Measurements from ENCODE around the gene UTF1. TPM values are rescaled to one million over a fixed set of nuclear protein-coding genes. Genes with fewer than 3 reads are reported as not detected.

The UTF1 gene
- total RNA-seq, 4 donors from 2014 or later, result not detected

DNA sequence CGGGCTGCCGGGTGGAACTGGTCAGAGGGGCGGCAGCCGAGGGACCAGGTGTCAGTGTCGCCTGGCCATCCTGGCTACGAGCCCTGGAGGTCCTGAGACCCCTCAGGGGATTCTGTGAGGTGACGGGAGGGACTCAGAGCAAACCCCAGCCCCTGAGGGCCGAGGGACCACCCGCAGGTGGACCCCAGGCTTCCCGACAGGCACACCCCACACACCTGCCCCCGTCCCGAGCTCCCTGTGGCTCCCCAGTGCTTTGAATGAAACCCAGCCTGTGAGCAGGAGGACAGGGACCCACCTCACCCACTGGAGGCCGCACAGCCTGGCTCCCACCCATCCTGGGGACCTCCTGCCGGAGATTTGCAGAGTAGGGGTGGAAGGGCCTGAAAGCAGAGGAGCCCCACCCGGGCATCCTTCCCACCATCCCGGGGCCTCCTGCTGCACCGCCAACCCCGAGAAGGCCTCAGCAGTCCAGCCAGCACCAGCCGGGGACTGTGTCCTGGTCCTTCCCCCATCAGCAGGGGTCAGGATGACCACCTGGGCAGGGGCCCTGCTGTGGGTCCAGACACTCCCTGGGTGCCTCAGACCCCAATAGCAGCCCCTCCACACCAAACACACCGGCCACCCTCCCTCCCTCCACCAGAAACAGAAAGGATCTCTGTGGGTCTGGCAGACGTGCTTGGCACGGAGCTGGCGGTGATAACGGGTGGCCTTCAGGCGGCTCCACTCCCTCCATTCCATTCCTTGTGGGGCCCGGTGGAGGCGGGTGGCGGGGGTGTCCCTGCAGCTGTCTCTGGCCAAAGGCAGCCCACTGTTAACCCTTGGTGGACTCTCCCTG, 21.6 kb downstream of the UTF1 start:
- WGBS, 2 donors, result 65% methylated on average over 5 of the region's 28 CpGs; no CpG with 5 or more reads in 1 of the 2 donors
- intact Hi-C loops (cut with DNase I), result no loop called here
- DNase-seq, result no peak
- H3K4me3 ChIP-seq, result no peak overlapping the region
- H3K9me3 ChIP-seq, result no peaks in the 10 kb centered on the region
- peaks cover 0 to 64% (median 0%) of the 10 kb centered on the region in 4 donors for H3K27me3 ChIP-seq
- H3K36me3 ChIP-seq, result no peaks in the 10 kb centered on the region
- H3K4me1 ChIP-seq, result no peaks in the 10 kb centered on the region
- no peak for TF ChIP-seq POLR2A (IDR thresholded peaks at IDR 0.05)
- TF ChIP-seq, protein P1, sequence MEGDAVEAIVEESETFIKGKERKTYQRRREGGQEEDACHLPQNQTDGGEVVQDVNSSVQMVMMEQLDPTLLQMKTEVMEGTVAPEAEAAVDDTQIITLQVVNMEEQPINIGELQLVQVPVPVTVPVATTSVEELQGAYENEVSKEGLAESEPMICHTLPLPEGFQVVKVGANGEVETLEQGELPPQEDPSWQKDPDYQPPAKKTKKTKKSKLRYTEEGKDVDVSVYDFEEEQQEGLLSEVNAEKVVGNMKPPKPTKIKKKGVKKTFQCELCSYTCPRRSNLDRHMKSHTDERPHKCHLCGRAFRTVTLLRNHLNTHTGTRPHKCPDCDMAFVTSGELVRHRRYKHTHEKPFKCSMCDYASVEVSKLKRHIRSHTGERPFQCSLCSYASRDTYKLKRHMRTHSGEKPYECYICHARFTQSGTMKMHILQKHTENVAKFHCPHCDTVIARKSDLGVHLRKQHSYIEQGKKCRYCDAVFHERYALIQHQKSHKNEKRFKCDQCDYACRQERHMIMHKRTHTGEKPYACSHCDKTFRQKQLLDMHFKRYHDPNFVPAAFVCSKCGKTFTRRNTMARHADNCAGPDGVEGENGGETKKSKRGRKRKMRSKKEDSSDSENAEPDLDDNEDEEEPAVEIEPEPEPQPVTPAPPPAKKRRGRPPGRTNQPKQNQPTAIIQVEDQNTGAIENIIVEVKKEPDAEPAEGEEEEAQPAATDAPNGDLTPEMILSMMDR (IDR thresholded peaks at IDR 0.05), result no peak
- H3K27ac ChIP-seq, result no peak overlapping the region

DNA sequence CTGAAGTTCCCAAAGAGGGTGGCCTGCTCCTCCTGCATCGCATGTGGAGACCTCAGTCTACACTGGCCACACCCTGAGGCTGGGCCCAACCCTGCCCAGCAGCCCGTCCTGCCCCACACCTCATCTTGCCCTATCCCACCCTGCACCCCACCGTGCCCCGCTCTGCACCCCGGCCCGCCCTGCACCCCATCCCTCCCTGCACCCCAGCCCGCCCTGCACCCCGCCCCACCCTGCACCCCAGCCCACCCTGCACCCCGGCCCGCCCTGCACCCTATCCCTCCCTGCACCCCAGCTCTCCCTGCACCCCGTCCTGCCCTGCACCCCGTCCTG, 22.2 kb downstream of the UTF1 start:
- WGBS, 2 donors, result 39 to 84% methylated on average over 2 to 8 of the region's 12 CpGs
- H3K36me3 ChIP-seq, result no peaks in the 10 kb centered on the region
- peaks cover 2 to 3% (median 3%) of the 10 kb centered on the region in 3 donors for H3K4me1 ChIP-seq
- no peak for DNase-seq
- peaks cover 0 to 58% (median 0%) of the 10 kb centered on the region in 4 donors for H3K27me3 ChIP-seq
- no peak for TF ChIP-seq POLR2A (IDR thresholded peaks at IDR 0.05)
- TF ChIP-seq, protein P1 (IDR thresholded peaks at IDR 0.05), result no peak
- H3K4me3 ChIP-seq, result no peak overlapping the region
- intact Hi-C loops (cut with DNase I), result no loop called here
- no peak overlapping the region for H3K27ac ChIP-seq
- no peaks in the 10 kb centered on the region for H3K9me3 ChIP-seq

DNA sequence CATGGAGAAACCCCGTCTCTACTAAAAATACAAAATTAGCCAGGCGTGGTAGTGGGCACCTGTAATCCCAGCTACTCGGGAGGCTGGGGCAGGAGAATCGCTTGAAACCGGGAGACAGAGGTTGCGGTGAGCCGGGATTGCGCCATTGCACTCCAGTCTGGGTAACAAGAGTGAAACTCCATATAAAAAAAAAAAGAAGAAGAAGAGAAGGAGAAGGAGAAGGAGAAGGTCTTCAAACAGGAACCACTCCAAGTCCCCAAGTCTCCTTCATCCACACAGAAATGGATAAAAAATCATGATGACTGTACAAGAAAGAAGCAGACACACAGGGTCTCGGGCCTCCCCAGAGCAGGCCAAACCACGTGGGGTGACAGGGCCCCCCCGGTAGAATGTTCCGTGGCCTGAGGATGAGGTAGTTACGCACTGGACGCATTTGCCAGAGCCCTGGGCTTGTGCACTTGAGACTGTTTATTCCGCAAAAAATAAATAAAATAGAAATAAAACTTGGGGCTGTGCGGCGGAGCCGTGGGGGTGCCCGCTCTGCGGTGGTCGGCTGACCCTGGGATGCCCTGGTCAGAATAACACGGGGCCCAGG, 23.4 kb downstream of the UTF1 start:
- WGBS, 2 donors, result 76 to 83% methylated on average over 22 of the region's 22 CpGs
- DNase-seq, result no peak
- Histone ChIP-seq H3K36me3 (no peaks in the 10 kb centered on the region), H3K9me3 (no peaks in the 10 kb centered on the region), H3K4me1 (peaks cover 15 to 16% (median 15%) of the 10 kb centered on the region in 3 donors), H3K4me3 (no peak overlapping the region), H3K27ac (no peak overlapping the region), H3K27me3 (peaks cover 0 to 45% (median 0%) of the 10 kb centered on the region in 4 donors)
- TF ChIP-seq POLR2A (IDR thresholded peaks at IDR 0.05), result no peak
- TF ChIP-seq, protein P1 (IDR thresholded peaks at IDR 0.05), result no peak
- intact Hi-C loops (cut with DNase I), result no loop called here

DNA sequence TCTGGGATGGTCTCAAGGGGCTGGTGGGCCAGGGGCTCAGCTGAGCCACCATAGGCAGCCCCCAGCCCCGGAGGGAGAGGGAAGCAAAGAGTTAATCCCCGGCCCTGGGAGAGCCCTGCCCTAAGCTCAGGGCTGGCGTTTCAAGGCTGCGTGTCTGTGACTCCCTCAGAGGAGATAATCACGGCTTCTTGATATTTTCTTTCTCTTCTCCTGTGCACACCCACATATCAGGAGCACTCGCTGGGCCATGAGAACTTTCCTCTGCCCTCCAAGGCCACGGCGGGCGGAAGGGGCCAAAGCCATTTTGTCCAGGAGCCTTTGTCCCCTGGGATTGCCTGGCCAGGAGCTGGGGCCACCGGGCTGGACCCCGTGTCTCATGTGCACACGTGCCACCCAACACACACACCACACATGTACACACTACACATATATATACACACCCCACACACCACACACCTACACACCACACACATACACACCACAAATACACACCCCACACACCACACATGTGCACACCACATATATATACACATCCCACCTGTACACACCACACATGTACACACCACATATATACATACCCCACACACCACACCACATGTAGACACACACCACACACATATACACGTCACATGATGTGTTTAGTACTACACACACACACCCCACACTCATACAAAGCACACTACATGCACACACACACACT, 24.6 kb downstream of the UTF1 start:
- Histone ChIP-seq H3K27ac (no peak overlapping the region), H3K27me3 (peaks cover 0 to 34% (median 0%) of the 10 kb centered on the region in 4 donors), H3K4me3 (no peak overlapping the region), H3K4me1 (peaks cover 26 to 27% (median 26%) of the 10 kb centered on the region in 3 donors), H3K36me3 (no peaks in the 10 kb centered on the region), H3K9me3 (no peaks in the 10 kb centered on the region)
- intact Hi-C loops (cut with DNase I), result no loop called here
- TF ChIP-seq POLR2A (IDR thresholded peaks at IDR 0.05), result no peak
- TF ChIP-seq, protein P1 (IDR thresholded peaks at IDR 0.05), result no peak
- no peak for DNase-seq
- 63 to 77% methylated on average over 11 to 13 of the region's 13 CpGs for WGBS, 2 donors

DNA sequence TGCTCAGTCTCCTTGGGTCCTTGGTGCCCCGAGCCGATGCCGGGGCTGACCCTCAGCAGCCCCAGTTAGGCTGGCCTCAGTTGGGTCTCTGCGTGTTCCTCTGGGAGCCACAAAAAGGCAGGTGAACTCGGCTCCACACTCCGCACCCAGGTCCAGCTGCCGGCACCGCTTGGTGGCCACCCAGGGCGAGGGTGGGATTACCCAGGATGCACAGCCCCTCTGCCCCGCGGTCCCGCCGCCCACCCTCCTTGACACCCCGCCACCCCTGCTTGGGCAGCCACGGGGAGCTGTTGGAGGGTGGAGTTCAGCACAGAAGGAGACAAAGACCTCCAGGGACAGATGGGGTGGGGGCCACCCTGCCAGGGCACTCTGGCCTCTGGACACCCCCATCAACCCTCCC, 25.3 kb downstream of the UTF1 start:
- no peak for DNase-seq
- no peak for TF ChIP-seq POLR2A (IDR thresholded peaks at IDR 0.05)
- TF ChIP-seq, protein P1 (IDR thresholded peaks at IDR 0.05), result no peak
- Histone ChIP-seq H3K4me1 (peaks cover 32 to 34% (median 33%) of the 10 kb centered on the region in 3 donors), H3K36me3 (no peaks in the 10 kb centered on the region), H3K4me3 (no peak overlapping the region), H3K27ac (no peak overlapping the region), H3K27me3 (peaks cover 0 to 26% (median 0%) of the 10 kb centered on the region in 4 donors), H3K9me3 (no peaks in the 10 kb centered on the region)
- WGBS, 2 donors, result 100% methylated on average over 1 of the region's 15 CpGs; no CpG with 5 or more reads in 1 of the 2 donors
- intact Hi-C loops (cut with DNase I), result no loop called here

Measured in esophagus squamous epithelium (tissue), 5 donors.